Prostate gland (tissue), 2 donors: ENCODE measurements around the gene DUSP11.

ENCODE experiments used
- CTCF ChIP-seq, 4 experiments: fragments of 200-600 bp in 2 of 4; fragments of 450-650 bp in 2 of 4; sonication (generic) in 2 of 4; IDR thresholded peaks; 1 replicate in 3 of 4; 2 replicates in 1 of 4; pipeline ENCODE4 v1.5.1; 2016 to 2019; ENCODE audit warnings: antibody characterized with exemption in 4 of 4, mild to moderate bottlenecking in 2 of 4, moderate library complexity in 2 of 4
- POLR2A ChIP-seq: fragments of 450-650 bp; IDR thresholded peaks from one replicate; pipeline ENCODE4 v1.6.1; 2016; ENCODE audit warnings: antibody characterized with exemption, mild to moderate bottlenecking

- TF ChIP-seq CTCF (IDR thresholded peaks at IDR 0.05): no peak
- TF ChIP-seq POLR2A: no peak
Observed at GRCh38 chr2:73746877-73747208, 33.1 kb downstream of the DUSP11 start.
